ENCODE results near the gene MAX.

- TF ChIP-seq GATA2 (IDR thresholded peaks at IDR 0.05; ENCODE audit: low read depth, low read length) (no peak), GATA3 (IDR thresholded peaks at IDR 0.05; ENCODE audit: low read depth, low read length) (no peak)
Measured at GRCh38 chr14:65065719-65066118, 36.6 kb downstream of the MAX start.

Data from SH-SY5Y (cell line).